OCI-LY1 (cell line): ENCODE measurements around the gene RALGPS2.
"Not testable (repeated sequence)": the region's sequence is repeated elsewhere in the genome, so short reads cannot be mapped to it uniquely, and the experiment has no call there.

Experiments used
- H2AFZ ChIP-seq: fragments of 200-600 bp; sonication (generic), shearing (Covaris generic); 2 replicates; pipeline ENCODE4 v1.6.0; 2014; ENCODE audit warnings: antibody characterized with exemption, mild to moderate bottlenecking, low read length
- H3F3A ChIP-seq: fragments of 200-600 bp; sonication (generic), shearing (Covaris generic); 2 replicates; pipeline ENCODE4 v1.6.0; 2014; ENCODE audit warnings: mild to moderate bottlenecking, antibody characterized with exemption, low read length, moderate library complexity; ENCODE audit not compliant: insufficient read depth
- H3K27ac ChIP-seq: fragments of 200-600 bp; sonication (generic); 2 replicates; pipeline ENCODE4 v1.5.1; 2014; ENCODE audit warnings: low read length, mixed run types, mild to moderate bottlenecking, low read depth; ENCODE audit not compliant: poor library complexity, severe bottlenecking
- H3K27me3 ChIP-seq: fragments of 200-600 bp; sonication (generic); 2 replicates; pipeline ENCODE4 v1.6.0; 2014; ENCODE audit warnings: antibody characterized with exemption, mild to moderate bottlenecking, low read length, moderate library complexity; ENCODE audit not compliant: insufficient read depth
- H3K36me3 ChIP-seq: fragments of 200-600 bp; sonication (generic); 2 replicates; pipeline ENCODE4 v1.6.1; 2014; ENCODE audit warnings: mild to moderate bottlenecking, antibody characterized with exemption, low read length, moderate library complexity, mixed read lengths; ENCODE audit not compliant: insufficient read depth
- H3K4me1 ChIP-seq: fragments of 200-600 bp; sonication (generic); 2 replicates; pipeline ENCODE4 v1.5.1; 2014; ENCODE audit warnings: mild to moderate bottlenecking, low read length, moderate library complexity; ENCODE audit not compliant: insufficient read depth, severe bottlenecking
- H3K4me2 ChIP-seq: fragments of 200-600 bp; sonication (generic), shearing (Covaris generic); 2 replicates; pipeline ENCODE4 v1.6.1; 2014; ENCODE audit warnings: low read length
- H3K4me3 ChIP-seq: fragments of 200-600 bp; sonication (generic); 2 replicates; pipeline ENCODE4 v1.5.1; 2014; ENCODE audit warnings: low read length, low read depth, mild to moderate bottlenecking, mixed read lengths; ENCODE audit not compliant: poor library complexity, severe bottlenecking
- H3K79me2 ChIP-seq: fragments of 200-600 bp; shearing (Covaris generic); 2 replicates; pipeline ENCODE4 v1.6.1; 2016; ENCODE audit warnings: mixed run types, low read length, mixed read lengths; ENCODE audit not compliant: insufficient read depth
- H3K9ac ChIP-seq: fragments of 200-600 bp; sonication (generic), shearing (Covaris generic); 2 replicates; pipeline ENCODE4 v1.6.1; 2014; ENCODE audit warnings: mild to moderate bottlenecking, low read length, mixed read lengths
- H3K9me2 ChIP-seq: fragments of 200-600 bp; sonication (generic), shearing (Covaris generic); 2 replicates; pipeline ENCODE4 v1.6.1; 2014; ENCODE audit warnings: low read depth, mild to moderate bottlenecking, low read length, mixed read lengths
- H3K9me3 ChIP-seq: fragments of 200-600 bp; shearing (Covaris generic); 2 replicates; pipeline ENCODE4 v1.6.1; 2014; ENCODE audit warnings: low read length, mixed read lengths
- H4K20me1 ChIP-seq: fragments of 200-600 bp; sonication (generic), shearing (Covaris generic); 2 replicates; pipeline ENCODE4 v1.6.0; 2016; ENCODE audit warnings: mild to moderate bottlenecking, low read length; ENCODE audit not compliant: insufficient read depth
- CTCF ChIP-seq: fragments of 200-600 bp; sonication (generic), shearing (Covaris generic); IDR thresholded peaks from 2 replicates; pipeline ENCODE4 v1.5.1; 2017; ENCODE audit warnings: mild to moderate bottlenecking, antibody characterized with exemption, low read length, moderate library complexity, mixed read lengths
- EZH2 ChIP-seq: fragments of 200-600 bp; sonication (generic), shearing (Covaris generic); IDR thresholded peaks from 2 replicates; pipeline ENCODE4 v1.8.0; 2017; ENCODE audit warnings: borderline replicate concordance, mixed run types, mild to moderate bottlenecking, antibody characterized with exemption, low read length, moderate library complexity, mixed read lengths

The RALGPS2 gene

DNA sequence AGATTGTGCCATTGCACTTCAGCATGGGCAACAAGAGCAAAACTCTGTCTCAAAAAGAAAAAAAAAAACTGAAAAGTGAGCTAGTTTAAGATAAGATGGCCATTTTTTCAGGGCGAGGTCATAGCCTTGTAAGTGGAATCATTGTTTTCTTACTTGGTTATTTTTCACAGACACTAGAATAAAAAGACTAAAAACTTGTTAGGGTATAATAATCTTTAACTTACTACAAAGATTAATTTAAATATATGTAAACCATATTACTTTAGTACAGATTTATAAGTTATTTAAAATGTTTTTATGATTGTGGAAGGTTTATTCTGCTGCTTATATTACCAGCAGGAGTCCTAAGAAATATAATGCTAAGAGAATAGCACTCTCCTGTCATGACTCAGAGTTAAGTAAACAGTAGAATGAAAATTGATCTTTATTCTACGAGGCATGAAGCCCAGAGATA is 122.4 kb downstream of the RALGPS2 start:
- no peak overlapping the region for H3K4me2 ChIP-seq
- no peaks in the 10 kb centered on the region for H3K4me1 ChIP-seq

DNA sequence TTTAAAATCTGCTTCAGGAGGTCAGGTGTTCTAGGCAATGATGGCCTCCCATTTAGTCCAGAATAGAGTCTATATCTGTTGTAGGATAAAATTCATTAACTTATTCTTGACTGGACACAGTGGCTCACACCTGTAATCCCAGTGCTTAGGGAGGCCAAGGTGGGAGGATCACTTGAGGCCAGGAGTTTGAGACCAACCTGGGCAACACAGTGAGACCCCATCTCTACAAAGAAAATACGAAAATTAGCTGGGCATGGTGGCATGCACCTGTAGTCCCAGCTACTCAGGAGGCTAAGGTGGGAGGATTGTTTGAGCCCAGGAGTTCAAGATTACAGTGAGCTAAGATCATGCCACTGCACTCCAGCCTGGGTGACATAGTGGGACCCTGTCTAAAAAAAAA is 122.9 kb downstream of the RALGPS2 start:
- H3K4me3 ChIP-seq, H2AFZ ChIP-seq, H3K9ac ChIP-seq, H3K4me1 ChIP-seq, H3K9me3 ChIP-seq, H3F3A ChIP-seq, H4K20me1 ChIP-seq, H3K79me2 ChIP-seq, H3K4me2 ChIP-seq, H3K27me3 ChIP-seq, H3K9me2 ChIP-seq, H3K27ac ChIP-seq: not testable (repeated sequence)
- H3K36me3 ChIP-seq = peaks cover 90% of the 10 kb centered on the region

More for the DNA sequence above, 122.4 kb downstream of the RALGPS2 start:
- no peaks in the 10 kb centered on the region for H3K27me3 ChIP-seq
- peaks cover 85% of the 10 kb centered on the region; the same call in 1 of the 2 replicates for H3K36me3 ChIP-seq
- H3K27ac ChIP-seq = no peak overlapping the region
- 0 out of 2 replicates have a peak, but pooled peaks cover 5% of the 10 kb centered on the region for H3F3A ChIP-seq
- H3K9ac ChIP-seq = no peak overlapping the region
- no peak overlapping the region for H2AFZ ChIP-seq
- H3K9me3 ChIP-seq = no peaks in the 10 kb centered on the region
- TF ChIP-seq EZH2 = no peak
- TF ChIP-seq CTCF = no peak
- no peaks in the 10 kb centered on the region for H3K9me2 ChIP-seq
- no peaks in the 10 kb centered on the region for H4K20me1 ChIP-seq
- no peak overlapping the region for H3K4me3 ChIP-seq
- no peaks in the 10 kb centered on the region for H3K79me2 ChIP-seq

DNA sequence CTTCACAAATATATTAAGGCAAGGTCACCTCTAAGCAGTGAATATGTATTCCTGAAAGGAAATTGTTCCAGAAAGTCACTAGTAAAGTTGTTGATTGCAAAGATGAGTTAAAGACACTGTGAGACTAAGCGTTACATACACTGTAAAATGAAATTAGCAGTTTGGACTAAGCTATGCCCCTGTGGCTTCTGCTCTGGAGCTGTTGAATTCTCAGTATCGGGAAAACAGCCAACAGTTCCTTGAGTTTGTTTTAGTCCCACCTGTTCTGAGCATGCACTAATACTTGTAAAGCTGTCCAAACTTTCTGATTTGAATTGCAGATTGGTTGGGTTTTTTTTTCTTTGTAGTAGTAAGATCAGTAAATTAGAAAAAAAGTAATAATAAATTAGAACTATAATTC is 124.9 kb downstream of the RALGPS2 start:
- Histone ChIP-seq H3K4me2 (no peak overlapping the region), H4K20me1 (no peaks in the 10 kb centered on the region), H3K4me3 (no peak overlapping the region), H2AFZ (no peak overlapping the region), H3K4me1 (no peaks in the 10 kb centered on the region), H3K9me3 (no peaks in the 10 kb centered on the region), H3K9ac (no peak overlapping the region), H3K27me3 (no peaks in the 10 kb centered on the region), H3K79me2 (no peaks in the 10 kb centered on the region), H3K9me2 (no peaks in the 10 kb centered on the region), H3F3A (0 out of 2 replicates have a peak, but pooled peaks cover 5% of the 10 kb centered on the region), H3K36me3 (peaks cover 94% of the 10 kb centered on the region), H3K27ac (no peak overlapping the region)
- TF ChIP-seq EZH2 (no peak), CTCF (no peak)

DNA sequence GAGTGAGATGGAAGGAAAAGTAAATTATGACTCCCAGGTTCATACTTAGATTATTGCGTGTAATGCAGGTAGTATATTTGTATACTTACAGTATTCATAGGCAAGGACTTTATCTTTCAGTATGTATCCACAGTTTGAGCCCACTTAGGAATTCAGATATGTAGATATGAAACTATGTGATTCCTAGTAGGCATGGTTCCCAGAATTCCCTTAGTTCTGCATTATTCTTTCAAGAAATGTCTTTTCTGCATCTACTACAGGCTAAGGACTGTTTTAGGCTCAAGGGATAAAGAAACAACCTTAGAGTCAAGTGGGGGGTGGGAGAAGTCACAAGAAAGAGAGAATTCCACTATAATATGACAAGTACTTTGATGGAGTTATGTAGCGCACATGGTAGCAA is 132.1 kb downstream of the RALGPS2 start:
- no peaks in the 10 kb centered on the region for H4K20me1 ChIP-seq
- H3K4me2 ChIP-seq = no peak overlapping the region
- H2AFZ ChIP-seq = no peak overlapping the region
- no peaks in the 10 kb centered on the region; the same call in 1 of the 2 replicates for H3F3A ChIP-seq
- H3K9ac ChIP-seq = no peak overlapping the region
- no peaks in the 10 kb centered on the region for H3K9me2 ChIP-seq
- H3K27ac ChIP-seq = no peak overlapping the region
- no peak for TF ChIP-seq EZH2
- no peak for TF ChIP-seq CTCF
- no peaks in the 10 kb centered on the region for H3K79me2 ChIP-seq
- H3K9me3 ChIP-seq = no peaks in the 10 kb centered on the region
- no peaks in the 10 kb centered on the region for H3K4me1 ChIP-seq
- H3K27me3 ChIP-seq = no peaks in the 10 kb centered on the region
- no peak overlapping the region for H3K4me3 ChIP-seq
- peaks cover 69% of the 10 kb centered on the region for H3K36me3 ChIP-seq
